Measurements from ENCODE around the gene HOXD1. TPM values are rescaled to one million over a fixed set of nuclear protein-coding genes. Genes with fewer than 3 reads are reported as not detected.
A peak's percentile ranks its signal among the peaks of the same experiment; 100 is the strongest.

The HOXD1 gene
- total RNA-seq, 4 donors from 2014 or later: 0.13 to 0.54 (median 0.32) TPM; not detected in 1

- 0% methylated on average over 1 of the region's 68 CpGs; no CpG with 5 or more reads in 1 of the 2 donors for WGBS, 2 donors (ENCODE audit: low coverage in 1 of 2)
- peak; percentile 32 for ATAC-seq
- peaks cover 98% of the 10 kb centered on the region for H3K27me3 ChIP-seq
Measured at GRCh38 chr2:176178038-176178756, 10.3 kb upstream of the HOXD1 start.

GRCh38 chr2:176178757-176179295 is 9.6 kb upstream of the HOXD1 start:
- no peaks in the 10 kb centered on the region for H3K36me3 ChIP-seq
- no peaks in the 10 kb centered on the region for H3K9me3 ChIP-seq
- 17 to 54% methylated on average over 3 to 5 of the region's 7 CpGs for WGBS, 2 donors (ENCODE audit: low coverage in 1 of 2)
- TF ChIP-seq POLR2AphosphoS5 (IDR thresholded peaks at IDR 0.05) (no peak), EP300 (IDR thresholded peaks at IDR 0.05) (no peak), POLR2A (IDR thresholded peaks at IDR 0.05) (no peak)
- TF ChIP-seq, protein P1, sequence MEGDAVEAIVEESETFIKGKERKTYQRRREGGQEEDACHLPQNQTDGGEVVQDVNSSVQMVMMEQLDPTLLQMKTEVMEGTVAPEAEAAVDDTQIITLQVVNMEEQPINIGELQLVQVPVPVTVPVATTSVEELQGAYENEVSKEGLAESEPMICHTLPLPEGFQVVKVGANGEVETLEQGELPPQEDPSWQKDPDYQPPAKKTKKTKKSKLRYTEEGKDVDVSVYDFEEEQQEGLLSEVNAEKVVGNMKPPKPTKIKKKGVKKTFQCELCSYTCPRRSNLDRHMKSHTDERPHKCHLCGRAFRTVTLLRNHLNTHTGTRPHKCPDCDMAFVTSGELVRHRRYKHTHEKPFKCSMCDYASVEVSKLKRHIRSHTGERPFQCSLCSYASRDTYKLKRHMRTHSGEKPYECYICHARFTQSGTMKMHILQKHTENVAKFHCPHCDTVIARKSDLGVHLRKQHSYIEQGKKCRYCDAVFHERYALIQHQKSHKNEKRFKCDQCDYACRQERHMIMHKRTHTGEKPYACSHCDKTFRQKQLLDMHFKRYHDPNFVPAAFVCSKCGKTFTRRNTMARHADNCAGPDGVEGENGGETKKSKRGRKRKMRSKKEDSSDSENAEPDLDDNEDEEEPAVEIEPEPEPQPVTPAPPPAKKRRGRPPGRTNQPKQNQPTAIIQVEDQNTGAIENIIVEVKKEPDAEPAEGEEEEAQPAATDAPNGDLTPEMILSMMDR (IDR thresholded peaks at IDR 0.05): no peak
- H3K4me1 ChIP-seq: peaks cover 0 to 21% (median 5%) of the 10 kb centered on the region in 3 donors
- H3K27me3 ChIP-seq: peaks cover 98% of the 10 kb centered on the region
- H3K27ac ChIP-seq: peak overlapping the region in 2 of 4 donors; percentile 56 to 57
- no peak overlapping the region for H3K4me3 ChIP-seq
- no peak for ATAC-seq

More at GRCh38 chr2:176178038-176178756, 10.3 kb upstream of the HOXD1 start:
- Histone ChIP-seq H3K36me3 (no peaks in the 10 kb centered on the region), H3K4me1 (peaks cover 0 to 21% (median 5%) of the 10 kb centered on the region in 3 donors), H3K4me3 (peak overlapping the region in 1 of 2 donors; percentile 36), H3K9me3 (no peaks in the 10 kb centered on the region), H3K27ac (peak overlapping the region in 3 of 4 donors; percentile 33 to 57 (median 56))
- TF ChIP-seq EP300 (IDR thresholded peaks at IDR 0.05): no peak

GRCh38 chr2:176181551-176181950 is 6.9 kb upstream of the HOXD1 start:
- peaks cover 98% of the 10 kb centered on the region for H3K27me3 ChIP-seq
- H3K27ac ChIP-seq: no peak overlapping the region
- no peak for ATAC-seq
- H3K4me3 ChIP-seq: no peak overlapping the region
- H3K36me3 ChIP-seq: no peaks in the 10 kb centered on the region
- no peak for TF ChIP-seq EP300 (IDR thresholded peaks at IDR 0.05)
- TF ChIP-seq POLR2A (IDR thresholded peaks at IDR 0.05): no peak
- no peak for TF ChIP-seq POLR2AphosphoS5 (IDR thresholded peaks at IDR 0.05)
- TF ChIP-seq, protein P1 (IDR thresholded peaks at IDR 0.05): no peak
- H3K9me3 ChIP-seq: no peaks in the 10 kb centered on the region
- 76 to 89% methylated on average over 3 of the region's 3 CpGs for WGBS, 2 donors (ENCODE audit: low coverage in 1 of 2)
- H3K4me1 ChIP-seq: peaks cover 0 to 10% (median 0%) of the 10 kb centered on the region in 3 donors

GRCh38 chr2:176182671-176183070 is 5.8 kb upstream of the HOXD1 start:
- H3K27me3 ChIP-seq: peaks cover 98% of the 10 kb centered on the region
- WGBS, 2 donors (ENCODE audit: low coverage in 1 of 2): 78 to 85% methylated on average over 2 of the region's 3 CpGs
- TF ChIP-seq, protein P1 (IDR thresholded peaks at IDR 0.05): no peak
- TF ChIP-seq EP300 (IDR thresholded peaks at IDR 0.05) (no peak), POLR2A (IDR thresholded peaks at IDR 0.05) (no peak), POLR2AphosphoS5 (IDR thresholded peaks at IDR 0.05) (no peak)
- no peak for ATAC-seq
- no peaks in the 10 kb centered on the region for H3K36me3 ChIP-seq
- H3K9me3 ChIP-seq: no peaks in the 10 kb centered on the region
- no peak overlapping the region for H3K4me3 ChIP-seq
- no peak overlapping the region for H3K27ac ChIP-seq
- peaks cover 0 to 13% (median 0%) of the 10 kb centered on the region in 3 donors for H3K4me1 ChIP-seq

DNA sequence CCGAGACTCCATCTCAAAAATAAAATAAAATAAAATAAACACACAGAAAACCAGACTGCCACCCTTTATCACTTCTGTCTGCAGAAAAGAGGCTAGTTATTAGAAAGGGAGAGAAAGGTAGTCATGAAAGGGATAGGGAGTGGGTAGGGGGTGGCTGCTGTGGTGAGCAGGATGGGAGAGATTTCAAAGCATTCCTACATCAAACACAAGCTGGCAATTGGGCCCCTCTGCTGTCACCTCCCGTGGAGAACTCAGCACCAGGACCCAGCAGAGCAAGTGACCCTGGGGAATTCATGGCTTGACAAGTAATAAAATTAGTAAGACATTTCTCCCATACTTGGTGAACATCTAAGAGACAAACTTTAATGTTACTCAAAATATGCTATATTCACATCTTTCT is 3.7 kb upstream of the HOXD1 start:
- Histone ChIP-seq H3K27ac (no peak overlapping the region), H3K36me3 (no peaks in the 10 kb centered on the region), H3K9me3 (no peaks in the 10 kb centered on the region), H3K4me3 (no peak overlapping the region), H3K4me1 (peaks cover 0 to 24% (median 12%) of the 10 kb centered on the region in 3 donors), H3K27me3 (peaks cover 98% of the 10 kb centered on the region)
- no peak for TF ChIP-seq POLR2AphosphoS5 (IDR thresholded peaks at IDR 0.05)
- no peak for TF ChIP-seq EP300 (IDR thresholded peaks at IDR 0.05)
- TF ChIP-seq POLR2A (IDR thresholded peaks at IDR 0.05): no peak
- TF ChIP-seq, protein P1 (IDR thresholded peaks at IDR 0.05): no peak
- 14 to 17% methylated on average over 1 of the region's 2 CpGs for WGBS, 2 donors (ENCODE audit: low coverage in 1 of 2)
- no peak for ATAC-seq
